Stomach smooth muscle (tissue), 2 donors: Measurements from ENCODE around the gene TANC1.

ENCODE experiments used
- H3K27ac ChIP-seq: one replicate; pipeline ENCODE4 v1.7.0; 2013; ENCODE audit warnings: mild to moderate bottlenecking, low read length, inconsistent platforms
- H3K27me3 ChIP-seq, 2 donors: one replicate each; pipeline ENCODE4 v1.7.0; 2013; ENCODE audit warnings: low read length in 2 of 2; ENCODE audit not compliant: insufficient read depth in 2 of 2, control insufficient read depth in 1 of 2
- H3K36me3 ChIP-seq, 2 donors: one replicate each; pipeline ENCODE4 v1.7.0; 2013; ENCODE audit warnings: low read length in 2 of 2; ENCODE audit not compliant: control insufficient read depth in 2 of 2, insufficient read depth in 2 of 2
- H3K4me1 ChIP-seq: one replicate; pipeline ENCODE4 v1.7.0; 2013; ENCODE audit warnings: low read length; ENCODE audit not compliant: control insufficient read depth, insufficient read depth
- H3K4me3 ChIP-seq, 2 donors: one replicate each; pipeline ENCODE4 v1.7.0; 2013; ENCODE audit warnings: low read length in 2 of 2
- H3K9ac ChIP-seq, 2 donors: one replicate each; pipeline ENCODE4 v1.7.0; 2013; ENCODE audit warnings: low read length in 2 of 2, mild to moderate bottlenecking in 1 of 2
- H3K9me3 ChIP-seq, 2 donors: one replicate each; pipeline ENCODE4 v1.7.0; 2013; ENCODE audit warnings: low read length in 2 of 2; ENCODE audit not compliant: control insufficient read depth in 2 of 2
- donor health status: healthy.
- donor health status: Pancreatic carcinoma.

Gene TANC1

DNA sequence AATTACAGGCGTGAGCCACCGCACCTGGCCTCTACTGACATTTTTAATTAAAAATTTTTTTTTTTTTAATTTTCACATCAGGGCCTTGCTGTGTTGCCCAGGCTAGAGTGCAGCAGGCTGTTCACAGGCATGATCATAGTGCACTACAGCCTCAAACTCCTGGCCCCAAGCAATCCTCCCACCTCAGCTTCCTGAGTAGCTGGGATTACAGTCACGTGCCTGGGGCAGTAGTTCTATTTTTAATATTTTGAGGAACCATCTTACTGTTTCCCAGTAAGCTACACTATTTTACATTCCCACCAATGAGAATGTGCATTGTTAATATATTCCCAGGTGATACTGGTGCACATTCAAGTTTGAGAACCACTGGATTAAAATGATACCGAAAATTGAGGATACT is 225.4 kb downstream of the TANC1 start:
- H3K4me1 ChIP-seq: no peaks in the 10 kb centered on the region
- no peaks in the 10 kb centered on the region for H3K27me3 ChIP-seq
- H3K9ac ChIP-seq: no peak overlapping the region
- peaks cover 19 to 29% of the 10 kb centered on the region in 2 donors for H3K36me3 ChIP-seq
- H3K9me3 ChIP-seq: no peaks in the 10 kb centered on the region
- H3K4me3 ChIP-seq: no peak overlapping the region
- no peak overlapping the region for H3K27ac ChIP-seq

DNA sequence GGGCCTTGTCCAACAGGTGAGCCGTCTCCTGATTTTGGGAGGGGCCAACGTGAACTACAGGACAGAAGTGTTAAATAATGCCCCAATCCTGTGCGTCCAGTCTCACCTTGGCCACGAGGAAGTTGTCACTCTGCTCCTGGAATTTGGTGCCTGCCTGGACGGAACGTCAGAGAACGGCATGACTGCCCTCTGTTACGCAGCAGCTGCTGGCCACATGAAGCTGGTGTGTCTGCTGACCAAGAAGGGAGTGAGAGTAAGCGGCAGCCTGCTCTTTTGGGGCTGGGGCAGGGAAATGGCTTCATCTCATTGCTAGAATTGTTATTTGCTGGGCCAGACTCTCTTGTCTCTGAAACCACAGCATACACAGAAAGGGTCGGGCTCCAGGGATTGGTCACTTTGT is 225.8 kb downstream of the TANC1 start:
- Histone ChIP-seq H3K4me3 (no peak overlapping the region), H3K9me3 (no peaks in the 10 kb centered on the region), H3K9ac (no peak overlapping the region), H3K27me3 (no peaks in the 10 kb centered on the region), H3K27ac (no peak overlapping the region), H3K36me3 (peaks cover 19 to 30% of the 10 kb centered on the region in 2 donors), H3K4me1 (no peaks in the 10 kb centered on the region)

DNA sequence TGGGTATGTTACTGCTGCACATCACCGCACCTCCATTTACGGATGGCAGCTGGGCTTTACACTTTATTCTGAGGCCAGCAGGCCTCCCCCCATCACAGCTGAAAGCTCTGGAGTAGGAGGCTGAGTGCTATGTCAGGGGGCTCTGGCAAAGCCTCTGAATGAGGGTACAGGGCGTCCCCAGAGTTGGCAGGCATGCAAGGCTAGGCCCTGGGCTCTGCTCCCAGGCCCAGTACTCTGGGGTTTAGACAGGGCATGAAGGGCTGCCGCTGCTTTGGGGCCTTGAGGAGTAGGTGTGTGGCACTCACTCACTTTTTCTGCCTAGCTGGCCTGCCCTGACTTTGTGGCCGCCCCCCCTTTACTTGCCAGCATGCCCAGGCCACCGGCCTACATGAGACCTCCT is 227.3 kb downstream of the TANC1 start:
- H3K36me3 ChIP-seq: peaks cover 19 to 38% of the 10 kb centered on the region in 2 donors
- H3K4me1 ChIP-seq: no peaks in the 10 kb centered on the region
- H3K27me3 ChIP-seq: no peaks in the 10 kb centered on the region
- H3K9ac ChIP-seq: no peak overlapping the region
- no peak overlapping the region for H3K27ac ChIP-seq
- H3K4me3 ChIP-seq: no peak overlapping the region
- no peaks in the 10 kb centered on the region for H3K9me3 ChIP-seq

DNA sequence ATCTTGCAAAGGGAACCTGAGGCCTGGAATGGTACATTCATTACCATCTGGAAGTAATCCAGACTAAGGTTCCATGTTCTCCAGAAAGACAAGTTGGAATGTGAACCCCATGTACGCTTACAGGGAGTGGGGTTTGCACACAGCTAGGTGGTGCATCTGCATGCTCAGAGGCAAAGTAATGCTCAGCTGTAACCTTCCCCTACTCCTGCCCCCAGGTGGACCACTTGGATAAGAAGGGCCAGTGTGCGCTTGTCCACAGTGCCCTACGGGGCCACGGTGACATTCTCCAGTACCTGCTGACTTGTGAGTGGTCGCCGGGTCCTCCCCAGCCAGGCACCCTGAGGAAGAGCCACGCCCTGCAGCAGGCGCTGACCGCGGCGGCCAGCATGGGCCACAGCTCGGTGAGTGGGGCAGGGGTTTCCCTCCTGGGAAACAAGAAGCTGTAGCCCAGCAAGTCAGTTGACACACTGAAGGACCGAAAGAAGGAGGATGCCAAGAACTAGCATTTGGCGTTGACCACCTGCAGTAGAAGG is 228.0 kb downstream of the TANC1 start:
- Histone ChIP-seq H3K27ac (no peak overlapping the region), H3K9ac (no peak overlapping the region), H3K4me1 (peaks cover 6% of the 10 kb centered on the region), H3K27me3 (no peaks in the 10 kb centered on the region), H3K9me3 (no peaks in the 10 kb centered on the region), H3K4me3 (no peak overlapping the region), H3K36me3 (peaks cover 23 to 38% of the 10 kb centered on the region in 2 donors)

DNA sequence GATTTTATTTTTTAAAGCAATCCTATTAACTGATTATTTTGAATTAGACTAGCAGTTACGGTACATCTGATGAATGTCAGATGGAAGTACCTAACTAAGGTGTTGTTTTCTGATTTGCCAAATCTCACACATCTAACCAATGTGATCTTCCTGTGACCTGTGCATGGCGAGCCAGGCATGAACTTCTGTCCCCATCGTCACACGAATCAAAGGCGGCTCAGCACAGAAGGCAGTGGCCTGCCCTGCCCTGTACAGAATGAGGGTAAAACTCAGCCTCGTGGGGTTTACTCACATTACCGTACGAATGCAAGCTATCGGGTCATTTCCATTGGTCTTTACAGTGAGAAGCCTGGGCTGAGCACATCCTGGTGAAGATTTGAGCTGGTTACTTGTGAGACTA is 230.8 kb downstream of the TANC1 start:
- Histone ChIP-seq H3K27ac (no peak overlapping the region), H3K36me3 (peaks cover 23 to 34% of the 10 kb centered on the region in 2 donors), H3K4me1 (peaks cover 22% of the 10 kb centered on the region), H3K4me3 (no peak overlapping the region), H3K27me3 (no peaks in the 10 kb centered on the region), H3K9me3 (no peaks in the 10 kb centered on the region), H3K9ac (no peak overlapping the region)

DNA sequence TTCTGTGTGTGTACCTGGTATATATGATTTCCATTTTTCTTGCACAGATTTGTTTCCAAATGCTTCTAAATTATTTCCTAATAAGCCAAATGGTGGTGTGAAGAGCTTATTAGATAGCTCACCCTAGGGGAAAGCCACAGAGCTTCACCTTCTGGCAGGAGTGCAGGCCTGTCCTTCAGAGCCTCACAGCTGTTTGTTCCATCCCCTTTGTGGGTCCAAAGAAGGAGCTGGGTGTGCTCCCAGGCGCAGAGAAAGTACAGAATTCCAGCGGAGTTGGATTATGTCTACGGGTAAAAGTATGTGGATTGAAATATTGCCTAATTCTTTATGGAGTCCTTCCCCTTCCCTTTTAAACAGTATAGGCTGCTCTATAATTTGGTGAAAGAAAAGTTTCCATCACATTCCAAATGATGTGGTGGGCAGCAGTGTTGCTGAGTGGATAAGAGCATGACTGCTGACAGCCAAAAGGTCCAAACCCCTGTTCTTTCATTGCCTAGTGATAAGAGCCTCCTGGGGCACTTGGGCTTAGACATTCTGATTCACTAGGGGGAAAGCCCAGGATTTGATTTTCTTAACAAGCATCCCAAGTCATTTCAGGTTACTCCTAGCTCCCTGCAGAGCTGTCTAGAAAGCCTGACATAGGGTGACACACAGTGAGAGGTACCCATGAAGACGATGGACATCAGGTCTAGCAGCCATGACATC is 231.5 kb downstream of the TANC1 start:
- peaks cover 23 to 28% of the 10 kb centered on the region in 2 donors for H3K36me3 ChIP-seq
- no peaks in the 10 kb centered on the region for H3K27me3 ChIP-seq
- no peak overlapping the region for H3K27ac ChIP-seq
- H3K4me1 ChIP-seq: peaks cover 22% of the 10 kb centered on the region
- H3K9ac ChIP-seq: no peak overlapping the region
- H3K4me3 ChIP-seq: no peak overlapping the region
- H3K9me3 ChIP-seq: no peaks in the 10 kb centered on the region

DNA sequence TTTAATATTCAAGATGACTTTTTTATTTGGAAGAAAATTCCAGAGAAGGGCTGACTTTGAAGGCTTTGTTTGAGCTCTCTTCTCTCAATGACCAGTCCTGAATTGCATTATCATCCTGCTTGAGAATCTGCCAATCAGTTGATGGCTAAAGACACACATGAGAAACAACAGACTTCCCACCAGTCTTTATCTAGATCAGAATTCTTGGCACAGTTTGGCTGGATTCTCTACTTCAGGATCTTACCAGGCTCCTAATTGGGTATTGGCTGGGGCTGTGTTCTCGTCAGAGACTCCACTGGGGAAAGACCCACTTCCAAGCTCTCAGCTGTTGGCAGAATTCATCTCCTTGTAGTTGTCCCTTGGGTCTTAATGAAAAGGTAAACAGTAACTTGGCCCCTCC is 232.1 kb downstream of the TANC1 start:
- Histone ChIP-seq H3K4me1 (peaks cover 22% of the 10 kb centered on the region), H3K27ac (no peak overlapping the region)

DNA sequence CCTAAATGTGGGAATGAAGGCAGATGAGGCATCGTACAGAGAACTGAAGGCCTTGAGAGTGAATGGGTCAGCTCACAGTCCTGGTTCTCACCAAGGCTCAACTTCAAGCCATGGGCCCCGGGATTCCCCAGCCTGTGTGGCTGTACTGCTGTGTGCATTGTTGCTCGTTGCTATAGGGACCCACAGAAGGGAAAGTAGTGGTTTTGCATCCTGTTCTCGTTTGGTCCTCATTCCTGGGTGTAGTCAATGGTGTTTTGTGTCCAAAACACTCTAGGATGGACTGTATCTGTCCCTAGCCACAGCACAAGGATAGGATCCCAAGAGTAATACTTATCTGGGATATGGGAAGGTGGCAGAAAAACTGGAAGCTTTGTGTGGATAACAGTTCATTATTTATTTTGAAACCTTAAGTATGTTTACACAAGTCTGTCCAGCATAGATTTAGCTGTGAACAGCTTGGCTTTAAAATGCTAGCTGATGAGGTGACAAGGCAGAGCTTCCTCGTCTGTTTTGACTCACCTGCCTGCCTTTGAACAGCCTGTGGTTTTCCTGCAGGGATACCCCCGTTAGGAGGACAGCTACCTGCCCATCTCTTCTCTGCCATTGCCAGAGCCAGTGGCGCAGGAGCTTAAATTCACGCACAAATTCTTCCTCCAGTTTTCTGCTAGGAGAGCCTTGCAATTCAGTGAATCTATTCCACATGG is 233.1 kb downstream of the TANC1 start:
- Histone ChIP-seq H3K9me3 (no peaks in the 10 kb centered on the region), H3K4me1 (peaks cover 22% of the 10 kb centered on the region), H3K36me3 (peaks cover 18 to 27% of the 10 kb centered on the region in 2 donors), H3K27me3 (no peaks in the 10 kb centered on the region), H3K9ac (no peak overlapping the region), H3K27ac (peak overlapping the region; percentile 53), H3K4me3 (no peak overlapping the region)

More for the DNA sequence above, 232.1 kb downstream of the TANC1 start:
- no peaks in the 10 kb centered on the region for H3K27me3 ChIP-seq
- H3K4me3 ChIP-seq: no peak overlapping the region
- H3K9me3 ChIP-seq: no peaks in the 10 kb centered on the region
- no peak overlapping the region for H3K9ac ChIP-seq
- peaks cover 23 to 28% of the 10 kb centered on the region in 2 donors for H3K36me3 ChIP-seq

DNA sequence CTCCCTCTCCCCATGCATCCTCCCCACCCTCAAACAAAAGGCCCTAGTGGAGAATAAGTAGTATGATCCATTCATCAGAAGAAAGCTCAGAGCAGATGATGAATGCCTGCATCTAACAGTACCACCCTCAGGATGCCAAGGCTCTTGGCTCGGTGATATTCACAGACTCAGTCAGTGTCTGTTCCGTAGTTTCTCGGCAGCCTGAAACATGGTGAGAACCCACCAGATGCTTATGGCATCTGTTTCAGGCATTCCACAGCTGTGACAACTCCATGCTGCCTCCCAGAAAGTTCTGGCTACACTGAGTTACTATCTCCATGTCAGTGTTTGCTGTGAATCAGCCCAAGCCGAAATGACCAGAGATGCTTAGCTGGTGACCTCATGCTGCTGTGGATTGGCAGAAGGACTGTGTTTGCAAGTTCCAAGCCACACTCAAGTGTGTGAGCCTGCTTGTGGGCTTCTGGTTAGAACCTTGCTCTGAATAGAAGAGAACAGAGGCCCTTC is 234.2 kb downstream of the TANC1 start:
- peak overlapping the region in 1 of 2 donors; percentile 35 for H3K4me3 ChIP-seq
- H3K27me3 ChIP-seq: no peaks in the 10 kb centered on the region
- H3K4me1 ChIP-seq: peaks cover 22% of the 10 kb centered on the region
- peak overlapping the region in 1 of 2 donors; percentile 21 for H3K9ac ChIP-seq
- no peaks in the 10 kb centered on the region for H3K9me3 ChIP-seq
- peaks cover 11 to 23% of the 10 kb centered on the region in 2 donors for H3K36me3 ChIP-seq
- H3K27ac ChIP-seq: peak overlapping the region; percentile 53

DNA sequence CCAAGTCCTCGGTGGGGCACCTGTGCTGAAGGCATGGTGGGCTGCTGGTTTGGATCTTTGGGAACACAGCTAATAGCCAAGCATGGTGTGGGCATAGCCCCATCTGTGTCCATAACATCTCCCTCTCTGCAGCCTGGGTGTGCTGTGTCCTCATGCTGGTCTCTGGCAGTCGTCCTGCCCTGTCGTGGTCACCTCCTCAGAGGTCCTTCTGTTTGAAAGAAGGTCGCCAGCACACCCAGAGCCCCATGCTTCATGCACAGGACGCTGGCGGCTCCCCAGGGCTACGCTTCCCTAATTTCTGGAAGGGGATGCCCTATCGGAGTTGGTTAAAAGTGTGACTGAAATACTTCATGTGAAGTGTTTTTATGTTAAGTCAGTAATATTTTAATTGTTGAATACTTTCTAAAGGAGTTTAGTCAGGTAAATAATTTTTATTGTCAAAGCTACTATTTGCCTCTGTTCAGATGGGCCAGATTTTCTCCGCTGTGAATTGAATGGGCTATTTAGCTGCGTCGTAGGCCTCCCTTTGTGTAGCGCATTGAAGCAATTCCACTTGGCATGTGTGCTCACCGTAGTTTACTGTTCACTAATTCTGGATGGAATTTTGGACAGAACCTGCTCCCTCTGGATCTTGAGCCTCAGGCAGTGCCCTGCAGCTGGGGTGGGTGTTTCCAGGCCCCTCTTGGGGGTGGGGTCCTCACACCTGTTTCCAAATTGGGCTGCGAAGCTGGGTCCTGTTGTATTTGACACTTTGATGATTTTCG is 236.1 kb downstream of the TANC1 start:
- no peak overlapping the region for H3K4me3 ChIP-seq
- H3K9me3 ChIP-seq: no peaks in the 10 kb centered on the region
- H3K4me1 ChIP-seq: peaks cover 22% of the 10 kb centered on the region
- H3K27me3 ChIP-seq: no peaks in the 10 kb centered on the region
- peaks cover 3 to 21% of the 10 kb centered on the region in 2 donors for H3K36me3 ChIP-seq
- no peak overlapping the region for H3K9ac ChIP-seq
- no peak overlapping the region for H3K27ac ChIP-seq
